Measurements from ENCODE around the gene SEC14L2. TPM values are rescaled to one million over a fixed set of nuclear protein-coding genes. Genes with fewer than 3 reads are reported as not detected.
A peak's percentile ranks its signal among the peaks of the same experiment; 100 is the strongest.

Gene SEC14L2
- total RNA-seq, 1 donor from 2014 or later = 14.5 TPM

GRCh38 chr22:30439836-30440235 is 43.0 kb downstream of the SEC14L2 start:
- Histone ChIP-seq H2AFZ (ENCODE audit: low read depth, low read length) (no peak overlapping the region), H3K79me2 (ENCODE audit: insufficient read depth, low read length) (no peaks in the 10 kb centered on the region), H3K4me2 (ENCODE audit: low read length) (no peak overlapping the region), H3K36me3 (ENCODE audit: insufficient read depth, low read length) (no peaks in the 10 kb centered on the region), H3K4me3 (ENCODE audit: insufficient read depth, low read depth, low read length) (no peak overlapping the region), H3K9ac (ENCODE audit: low read length) (no peak overlapping the region), H3K27me3 (ENCODE audit: insufficient read depth, low read length) (peaks cover 4% of the 10 kb centered on the region), H3K4me1 (ENCODE audit: insufficient read depth, low read length) (peaks cover 7% of the 10 kb centered on the region), H4K20me1 (ENCODE audit: insufficient read depth, low read length) (no peaks in the 10 kb centered on the region), H3K9me3 (ENCODE audit: insufficient read depth, low read depth, low read length) (no peaks in the 10 kb centered on the region), H3K27ac (ENCODE audit: low read depth, low read length) (no peak overlapping the region)
- FAIRE-seq = no peak
- no peaks in the 10 kb centered on the region for H3K36me3 Mint-ChIP-seq (ENCODE audit: low read depth, unreplicated experiment)
- no peak for DNase-seq (ENCODE audit: low read depth)
- H3K9me3 Mint-ChIP-seq (ENCODE audit: unreplicated experiment) = no peaks in the 10 kb centered on the region
- peaks cover 4% of the 10 kb centered on the region for H3K4me1 Mint-ChIP-seq (ENCODE audit: low read depth, unreplicated experiment)
- TF ChIP-seq EZH2 (IDR thresholded peaks at IDR 0.05; ENCODE audit: insufficient read depth, low read length) (no peak), CTCF (IDR thresholded peaks at IDR 0.05; ENCODE audit: insufficient read depth, low read depth, low read length) (no peak)
- no peak overlapping the region for H3K27ac Mint-ChIP-seq (ENCODE audit: unreplicated experiment)
- H3K4me3 Mint-ChIP-seq (ENCODE audit: unreplicated experiment) = no peak overlapping the region
- H3K27me3 Mint-ChIP-seq (ENCODE audit: low read depth, unreplicated experiment) = peaks cover 7% of the 10 kb centered on the region

GRCh38 chr22:30441088-30441487 is 44.3 kb downstream of the SEC14L2 start:
- Histone ChIP-seq H3K4me1 (ENCODE audit: insufficient read depth, low read length) (peaks cover 8% of the 10 kb centered on the region), H3K4me3 (ENCODE audit: insufficient read depth, low read depth, low read length) (no peak overlapping the region), H3K9me3 (ENCODE audit: insufficient read depth, low read depth, low read length) (no peaks in the 10 kb centered on the region), H3K4me2 (ENCODE audit: low read length) (no peak overlapping the region), H3K9ac (ENCODE audit: low read length) (no peak overlapping the region), H3K27me3 (ENCODE audit: insufficient read depth, low read length) (peaks cover 4% of the 10 kb centered on the region), H2AFZ (ENCODE audit: low read depth, low read length) (no peak overlapping the region), H4K20me1 (ENCODE audit: insufficient read depth, low read length) (no peaks in the 10 kb centered on the region), H3K27ac (ENCODE audit: low read depth, low read length) (no peak overlapping the region), H3K36me3 (ENCODE audit: insufficient read depth, low read length) (no peaks in the 10 kb centered on the region), H3K79me2 (ENCODE audit: insufficient read depth, low read length) (no peaks in the 10 kb centered on the region)
- Mint-ChIP-seq H3K27me3 (ENCODE audit: low read depth, unreplicated experiment) (peaks cover 7% of the 10 kb centered on the region), H3K4me1 (ENCODE audit: low read depth, unreplicated experiment) (peaks cover 9% of the 10 kb centered on the region), H3K9me3 (ENCODE audit: unreplicated experiment) (no peaks in the 10 kb centered on the region), H3K36me3 (ENCODE audit: low read depth, unreplicated experiment) (no peaks in the 10 kb centered on the region), H3K4me3 (ENCODE audit: unreplicated experiment) (no peak overlapping the region), H3K27ac (ENCODE audit: unreplicated experiment) (no peak overlapping the region)
- TF ChIP-seq CTCF (IDR thresholded peaks at IDR 0.05; ENCODE audit: insufficient read depth, low read depth, low read length) (no peak), EZH2 (IDR thresholded peaks at IDR 0.05; ENCODE audit: insufficient read depth, low read length) (no peak)
- no peak for DNase-seq (ENCODE audit: low read depth)
- FAIRE-seq = no peak

- Histone ChIP-seq H3K4me2 (ENCODE audit: low read length) (peak overlapping the region; percentile 58), H4K20me1 (ENCODE audit: insufficient read depth, low read length) (no peaks in the 10 kb centered on the region), H3K4me3 (ENCODE audit: insufficient read depth, low read depth, low read length) (no peak overlapping the region), H3K79me2 (ENCODE audit: insufficient read depth, low read length) (no peaks in the 10 kb centered on the region), H3K9ac (ENCODE audit: low read length) (peak overlapping the region; percentile 48), H3K9me3 (ENCODE audit: insufficient read depth, low read depth, low read length) (no peaks in the 10 kb centered on the region), H3K36me3 (ENCODE audit: insufficient read depth, low read length) (no peaks in the 10 kb centered on the region), H3K4me1 (ENCODE audit: insufficient read depth, low read length) (peaks cover 8% of the 10 kb centered on the region), H3K27me3 (ENCODE audit: insufficient read depth, low read length) (peaks cover 4% of the 10 kb centered on the region), H2AFZ (ENCODE audit: low read depth, low read length) (peak overlapping the region; percentile 39), H3K27ac (ENCODE audit: low read depth, low read length) (no peak overlapping the region)
- Mint-ChIP-seq H3K9me3 (ENCODE audit: unreplicated experiment) (no peaks in the 10 kb centered on the region), H3K27me3 (ENCODE audit: low read depth, unreplicated experiment) (peaks cover 7% of the 10 kb centered on the region), H3K4me3 (ENCODE audit: unreplicated experiment) (no peak overlapping the region), H3K4me1 (ENCODE audit: low read depth, unreplicated experiment) (peaks cover 9% of the 10 kb centered on the region), H3K27ac (ENCODE audit: unreplicated experiment) (peak overlapping the region; percentile 41), H3K36me3 (ENCODE audit: low read depth, unreplicated experiment) (no peaks in the 10 kb centered on the region)
- TF ChIP-seq CTCF (IDR thresholded peaks at IDR 0.05; ENCODE audit: insufficient read depth, low read depth, low read length) (peak; percentile 68), EZH2 (IDR thresholded peaks at IDR 0.05; ENCODE audit: insufficient read depth, low read length) (no peak)
- FAIRE-seq = no peak
- DNase-seq (ENCODE audit: low read depth) = no peak
These were observed 48.0 kb downstream of the SEC14L2 start for GRCh38 chr22:30444632-30445437.

Measured in astrocyte (in vitro differentiated cells and primary cell).